Fibroblast of lung (primary cell): ENCODE data around the gene ARPIN.

Experiments
- EZH2 ChIP-seq: IDR thresholded peaks from 2 replicates; pipeline ENCODE4 v1.5.1; 2012; ENCODE audit warnings: low read length, control low read depth, mild to moderate bottlenecking; ENCODE audit errors: missing control alignments
- TF ChIP-seq, protein P1 (sequence below), 2 donors: IDR thresholded peaks in 1 of 2; conservative IDR thresholded peaks in 1 of 2; 1 replicate in 1 of 2; 2 replicates in 1 of 2; pipeline ENCODE4 v1.5.1; 2011 to 2012; ENCODE audit warnings: low read length in 2 of 2, control low read depth in 1 of 2, inconsistent platforms in 1 of 2, low read depth in 1 of 2, mild to moderate bottlenecking in 1 of 2

DNA sequence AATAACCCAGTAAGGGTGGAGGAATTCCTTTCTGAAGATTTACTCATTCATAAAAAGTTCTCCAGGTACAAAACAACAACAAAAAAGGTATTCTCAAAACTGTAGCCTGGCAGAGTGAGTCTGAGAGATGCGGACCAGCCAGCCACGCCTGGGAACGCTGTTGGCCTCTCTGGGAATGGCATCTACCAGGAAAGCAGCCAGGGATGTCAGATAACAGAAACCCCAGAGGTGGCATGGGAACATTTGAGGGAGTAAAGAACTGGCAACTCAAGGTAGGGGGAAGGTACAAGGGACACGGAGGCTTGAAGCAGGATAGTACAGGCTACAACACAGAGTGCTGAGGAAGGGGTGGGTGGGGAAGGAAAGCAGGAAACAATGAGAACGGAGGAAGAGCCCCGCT is 11.9 kb downstream of the ARPIN start:
- TF ChIP-seq, protein P1, sequence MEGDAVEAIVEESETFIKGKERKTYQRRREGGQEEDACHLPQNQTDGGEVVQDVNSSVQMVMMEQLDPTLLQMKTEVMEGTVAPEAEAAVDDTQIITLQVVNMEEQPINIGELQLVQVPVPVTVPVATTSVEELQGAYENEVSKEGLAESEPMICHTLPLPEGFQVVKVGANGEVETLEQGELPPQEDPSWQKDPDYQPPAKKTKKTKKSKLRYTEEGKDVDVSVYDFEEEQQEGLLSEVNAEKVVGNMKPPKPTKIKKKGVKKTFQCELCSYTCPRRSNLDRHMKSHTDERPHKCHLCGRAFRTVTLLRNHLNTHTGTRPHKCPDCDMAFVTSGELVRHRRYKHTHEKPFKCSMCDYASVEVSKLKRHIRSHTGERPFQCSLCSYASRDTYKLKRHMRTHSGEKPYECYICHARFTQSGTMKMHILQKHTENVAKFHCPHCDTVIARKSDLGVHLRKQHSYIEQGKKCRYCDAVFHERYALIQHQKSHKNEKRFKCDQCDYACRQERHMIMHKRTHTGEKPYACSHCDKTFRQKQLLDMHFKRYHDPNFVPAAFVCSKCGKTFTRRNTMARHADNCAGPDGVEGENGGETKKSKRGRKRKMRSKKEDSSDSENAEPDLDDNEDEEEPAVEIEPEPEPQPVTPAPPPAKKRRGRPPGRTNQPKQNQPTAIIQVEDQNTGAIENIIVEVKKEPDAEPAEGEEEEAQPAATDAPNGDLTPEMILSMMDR (conservative IDR thresholded peaks at IDR 0.05 in 1 of 2, IDR thresholded peaks at IDR 0.05 in 1 of 2; ENCODE audit: low read depth in 1 of 2, low read length in 2 of 2), result no peak
- TF ChIP-seq EZH2, result no peak
